GM21786 (cell line): Measurements from ENCODE around the gene PTP4A2.
"Not testable (repeated sequence)": the region's sequence is repeated elsewhere in the genome, so short reads cannot be mapped to it uniquely, and the experiment has no call there.

Experiments
- ATAC-seq: cut with Tn5 transposase; IDR thresholded peaks from one replicate; pipeline ENCODE4 v1.9.1; 2021; ENCODE audit not compliant: unreplicated experiment

PTP4A2 gene

DNA sequence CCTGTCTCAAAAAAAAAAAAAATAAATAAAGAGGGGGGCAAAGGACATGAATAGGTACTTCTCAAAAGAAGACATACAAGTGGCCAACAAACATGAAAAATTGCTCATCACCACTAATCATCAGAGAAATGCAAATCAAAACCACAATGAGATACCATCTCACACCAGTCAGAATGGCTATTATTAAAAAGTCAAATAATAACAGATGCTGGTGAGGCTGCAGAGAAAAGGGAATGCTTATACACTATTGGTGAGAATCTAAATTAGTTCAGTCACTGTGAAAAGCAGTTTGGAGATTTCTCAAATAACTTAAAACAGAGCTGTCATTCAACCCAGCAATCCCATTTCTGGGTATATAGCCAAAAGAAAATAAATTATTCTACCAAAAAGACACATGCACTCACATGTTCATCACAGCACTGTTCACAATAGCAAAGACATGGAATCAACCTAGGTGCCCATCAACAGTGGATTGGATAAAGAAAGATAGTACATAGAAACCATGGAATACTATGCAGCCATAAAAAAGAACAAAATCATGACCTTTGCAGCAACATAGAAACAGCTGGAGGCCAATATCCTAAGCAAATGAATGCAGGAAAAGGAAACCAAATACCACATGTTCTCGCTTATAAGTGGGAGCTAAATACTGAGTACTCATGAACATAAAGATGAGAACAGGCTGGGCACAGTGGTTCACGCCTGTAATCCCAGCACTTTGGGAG is 42.5 kb downstream of the PTP4A2 start:
- not testable (repeated sequence) for ATAC-seq

DNA sequence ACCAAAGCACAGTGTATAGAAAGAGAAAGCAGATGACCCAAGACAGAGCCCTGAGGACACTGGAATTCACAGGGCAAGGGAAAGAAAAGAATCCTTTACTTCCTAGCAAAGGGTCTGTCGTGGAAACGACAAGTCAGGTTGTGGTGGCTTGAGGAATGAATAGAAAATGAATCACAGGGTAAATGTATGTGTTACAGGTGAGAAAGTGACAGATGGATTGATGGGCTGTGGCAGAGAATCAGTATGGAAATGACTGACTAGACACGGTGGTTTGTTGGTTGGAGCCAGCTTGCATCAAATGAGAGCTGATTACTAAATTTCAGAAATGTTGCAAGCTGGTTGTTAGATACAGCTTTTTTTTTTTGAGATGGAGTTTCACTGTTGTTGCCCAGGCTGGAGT is 46.9 kb downstream of the PTP4A2 start:
- ATAC-seq, result no peak

DNA sequence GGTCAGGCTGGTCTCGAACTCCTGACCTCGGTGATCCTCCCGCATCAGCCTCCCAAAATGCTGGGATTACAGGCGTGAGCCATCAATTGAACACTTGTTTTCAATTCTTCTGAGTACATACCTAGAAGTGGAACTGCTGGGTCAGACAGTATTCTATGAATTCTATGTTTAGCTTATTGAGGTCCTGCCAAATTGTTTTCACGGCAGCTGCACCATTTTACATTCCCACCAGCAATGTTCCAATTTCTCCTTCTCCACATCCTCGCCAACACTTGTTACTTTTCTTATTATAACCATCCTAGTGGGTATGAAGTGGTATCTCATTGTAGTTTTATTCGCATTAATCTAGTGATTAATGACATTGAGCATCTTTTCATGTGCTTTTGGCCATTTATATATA is 49.9 kb downstream of the PTP4A2 start:
- no peak for ATAC-seq

DNA sequence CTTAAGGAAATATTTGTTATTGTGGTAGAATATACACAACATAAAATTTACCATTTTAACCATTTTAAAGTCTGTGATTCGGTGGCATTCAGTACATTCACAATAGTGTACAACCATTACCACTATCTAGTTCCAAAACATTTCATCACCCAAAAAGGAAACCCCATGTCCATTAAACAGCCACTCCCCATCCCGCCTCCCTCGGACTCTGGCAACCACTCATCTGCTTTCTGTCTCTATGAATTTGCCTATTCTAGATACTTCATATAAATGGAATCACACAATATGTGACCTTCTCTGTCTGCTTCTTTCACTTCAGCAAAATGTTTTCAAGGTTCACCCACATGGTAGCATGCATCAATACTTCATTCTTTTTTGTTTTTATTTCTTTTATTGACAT is 51.3 kb downstream of the PTP4A2 start:
- ATAC-seq, result no peak

DNA sequence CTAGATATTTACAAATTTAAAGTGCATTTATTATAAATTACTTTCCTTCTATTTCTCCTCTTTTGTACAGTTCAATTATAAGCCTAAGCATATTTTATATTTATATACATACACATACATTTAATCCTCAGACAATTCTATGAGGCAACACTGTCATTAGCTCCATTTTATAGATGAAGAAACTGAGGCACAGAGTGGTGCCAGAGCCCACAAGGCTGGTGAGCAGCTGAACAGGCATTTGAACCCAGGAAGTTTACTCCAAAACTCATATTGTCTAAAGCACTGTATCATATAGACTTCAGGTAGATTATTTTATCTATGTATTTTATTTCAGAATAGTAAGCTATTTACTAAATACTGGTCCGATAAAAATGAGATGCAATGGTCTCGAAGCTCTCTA is 52.3 kb downstream of the PTP4A2 start:
- ATAC-seq, result no peak

DNA sequence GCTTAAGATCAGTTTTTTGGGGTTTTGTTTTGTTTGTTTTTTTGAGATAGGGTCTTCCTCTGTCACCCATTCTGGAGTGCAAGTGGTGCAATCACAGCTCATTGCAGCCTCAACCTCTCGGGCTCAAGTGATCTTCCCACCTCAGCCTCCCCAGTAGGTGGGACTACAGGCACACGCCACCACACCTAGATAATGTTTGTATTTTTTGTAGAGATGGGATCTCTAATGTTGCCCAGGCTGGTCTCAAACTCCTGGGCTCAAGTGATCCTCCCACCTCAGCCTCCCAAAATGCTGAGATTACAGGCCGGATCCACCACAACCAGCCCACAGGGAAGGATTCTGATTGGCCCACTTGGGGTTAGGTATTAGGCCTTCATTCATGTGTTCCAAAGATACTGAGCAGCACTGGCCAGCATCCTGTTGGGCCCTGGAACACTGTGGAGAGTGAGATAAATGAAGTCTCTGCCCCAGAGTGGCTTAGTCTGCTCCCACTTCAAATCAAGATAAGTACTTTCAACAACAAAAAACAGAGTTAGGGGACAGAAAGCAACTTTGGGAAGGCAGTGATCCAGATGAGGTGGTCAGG is 54.7 kb downstream of the PTP4A2 start:
- no peak for ATAC-seq

DNA sequence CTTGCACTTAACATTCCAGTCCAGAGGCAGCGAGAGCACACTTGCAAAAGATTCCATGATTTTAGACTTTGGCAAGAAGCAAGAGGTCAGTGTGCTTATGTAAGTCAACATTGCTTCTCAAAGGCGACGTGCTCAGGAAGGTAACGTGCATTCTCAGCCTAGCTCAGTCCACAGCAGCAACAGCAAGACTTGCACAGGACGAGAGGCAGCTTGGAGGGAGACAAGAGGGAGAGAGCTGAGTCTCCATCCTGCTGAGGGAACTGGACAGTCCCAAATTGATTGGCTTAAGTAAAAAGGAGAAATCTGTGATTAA is 56.5 kb downstream of the PTP4A2 start:
- no peak for ATAC-seq

DNA sequence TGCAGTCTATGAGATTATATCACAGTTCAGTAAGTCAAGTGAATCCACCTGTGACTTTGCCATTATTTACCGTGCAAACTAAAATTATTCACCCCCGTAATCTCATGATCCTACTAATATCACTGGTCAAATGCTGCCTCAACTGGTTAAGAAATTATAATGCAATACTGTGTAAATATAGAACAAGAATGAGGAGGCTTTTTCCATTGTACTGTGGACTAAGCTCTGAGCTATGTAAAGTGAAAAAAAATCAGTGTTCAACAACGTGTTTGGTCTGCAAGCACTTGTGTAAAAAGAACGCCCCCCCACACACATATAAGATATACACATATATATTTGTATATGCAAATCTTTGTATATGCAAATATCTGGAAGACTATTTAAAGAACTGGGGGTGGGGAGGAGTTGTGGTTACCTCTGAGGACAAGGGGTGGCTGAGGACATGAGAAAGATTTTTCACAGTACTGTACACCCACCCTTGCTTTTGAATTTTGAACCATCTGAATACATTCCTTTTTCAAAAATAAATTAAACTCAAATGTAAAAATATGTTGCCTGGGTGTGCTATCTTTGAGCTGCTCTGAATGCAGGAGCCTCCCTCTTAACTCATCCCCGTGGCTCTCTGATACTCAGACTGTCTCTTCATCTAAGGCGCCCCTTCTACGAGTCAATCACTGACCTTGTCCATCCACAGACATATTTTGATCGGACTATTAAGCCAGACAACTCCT is 57.0 kb downstream of the PTP4A2 start:
- ATAC-seq, result no peak

DNA sequence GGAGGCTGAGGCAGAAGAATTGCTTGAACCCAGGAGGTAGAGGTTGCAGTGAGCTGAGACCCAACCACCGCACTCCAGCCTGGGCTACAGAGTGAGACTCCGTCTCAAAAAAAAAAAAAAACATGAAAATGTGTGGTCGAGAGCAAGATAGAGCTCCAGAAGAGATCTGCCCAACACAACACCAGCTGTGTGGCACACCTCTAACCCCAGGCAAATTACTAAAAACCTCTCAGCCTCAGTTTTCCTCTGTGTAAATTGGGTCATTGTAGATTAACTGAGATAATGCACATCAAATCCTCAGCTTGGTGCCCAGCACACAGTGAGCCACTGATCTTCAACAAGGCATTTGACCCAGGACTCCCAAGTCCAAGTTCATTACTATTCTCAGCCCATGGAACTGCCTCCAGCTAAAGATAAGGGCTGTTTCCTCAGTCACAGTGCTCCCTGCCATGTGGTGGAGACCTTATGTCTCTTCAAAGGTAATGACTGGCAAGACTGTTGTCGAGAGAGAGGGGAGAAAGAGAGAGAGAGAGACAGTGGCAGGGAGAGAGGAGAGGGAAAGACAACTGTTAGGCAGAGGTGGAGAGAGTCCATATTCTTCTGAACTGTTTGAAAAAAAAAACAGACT is 58.1 kb downstream of the PTP4A2 start:
- no peak for ATAC-seq

DNA sequence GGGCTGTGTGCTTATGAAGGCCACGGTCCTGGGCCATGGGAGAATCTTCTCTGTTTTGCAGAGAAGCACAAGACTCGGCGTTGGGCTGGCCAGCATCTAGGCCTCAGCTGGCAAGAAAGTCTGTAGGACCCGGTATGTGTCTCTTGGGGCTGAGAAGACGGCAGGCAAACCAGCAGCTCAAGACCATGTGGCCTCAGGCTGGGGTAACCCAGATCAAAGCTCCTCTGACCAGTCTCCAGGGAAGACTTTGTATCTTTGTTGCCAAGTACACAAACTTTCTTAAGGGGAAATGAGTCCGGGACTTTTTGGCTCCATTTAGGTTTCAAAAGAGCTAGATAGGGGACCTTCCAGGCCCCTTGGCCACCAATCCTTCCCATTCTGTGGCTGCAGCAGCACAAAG is 60.1 kb downstream of the PTP4A2 start:
- ATAC-seq, result no peak

DNA sequence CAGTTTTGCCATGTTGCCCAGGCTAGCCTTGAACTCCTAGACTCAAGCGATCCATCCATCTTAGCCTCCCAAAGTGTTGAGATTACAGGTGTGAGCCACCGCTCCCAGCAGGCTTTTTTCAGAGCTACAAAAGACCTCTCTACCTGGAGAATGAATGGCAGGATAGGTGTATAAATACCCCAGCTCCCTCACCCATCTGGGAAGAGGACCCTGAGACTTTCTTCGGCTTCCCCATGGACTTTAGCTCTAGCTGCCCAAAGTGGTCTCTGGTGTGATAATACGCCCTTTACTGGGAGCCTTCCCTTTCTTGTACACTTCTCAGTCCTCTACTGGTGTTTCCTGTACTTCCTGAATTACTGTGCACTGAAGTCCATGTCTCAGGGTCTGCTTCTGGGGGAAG is 60.6 kb downstream of the PTP4A2 start:
- no peak for ATAC-seq

DNA sequence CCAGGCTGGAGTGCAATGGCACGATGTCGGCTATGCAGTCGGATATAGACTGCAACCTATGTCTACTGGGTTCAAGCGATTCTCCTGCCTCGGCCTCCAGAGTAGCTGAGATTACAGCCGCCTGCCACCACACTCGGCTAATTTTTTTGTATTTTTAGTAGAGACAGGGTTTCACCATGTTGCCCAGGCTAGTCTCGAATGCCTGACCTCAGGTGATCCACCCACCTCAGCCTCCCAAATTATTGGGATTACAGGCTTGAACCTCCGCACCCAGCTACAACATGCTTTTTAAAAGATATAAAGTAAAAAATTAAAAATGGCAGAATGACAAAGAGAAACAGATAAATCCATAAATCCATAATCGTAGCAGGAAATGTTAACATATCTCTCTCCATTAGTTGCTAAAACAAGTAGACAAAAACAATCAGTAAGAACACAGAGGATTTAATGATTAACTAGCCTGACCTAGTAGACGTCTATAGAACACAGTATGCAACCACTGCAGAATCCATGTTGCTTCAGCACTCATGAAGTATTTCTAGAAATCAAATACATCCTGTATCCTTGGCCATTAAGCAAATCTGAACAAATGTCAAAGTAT is 62.4 kb downstream of the PTP4A2 start:
- ATAC-seq, result no peak

DNA sequence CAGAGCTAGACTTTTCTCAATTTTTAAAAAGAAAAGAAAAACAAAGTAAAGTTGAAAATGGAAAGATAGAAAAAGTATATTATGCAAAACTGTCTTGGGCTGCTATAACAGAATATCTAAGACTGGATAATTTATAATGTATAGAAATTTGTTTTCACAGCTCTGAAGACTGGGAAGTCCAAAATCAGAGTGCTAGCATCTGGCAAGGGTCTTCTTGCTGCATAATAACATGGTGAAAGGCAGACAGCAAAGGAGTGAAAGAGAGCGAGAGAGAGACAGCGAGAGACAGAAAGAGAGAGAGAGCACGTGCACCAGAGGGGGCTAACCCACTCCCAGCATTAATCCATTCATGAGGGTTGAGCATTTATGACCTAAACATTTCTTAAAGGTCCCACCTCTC is 63.2 kb downstream of the PTP4A2 start:
- no peak for ATAC-seq

DNA sequence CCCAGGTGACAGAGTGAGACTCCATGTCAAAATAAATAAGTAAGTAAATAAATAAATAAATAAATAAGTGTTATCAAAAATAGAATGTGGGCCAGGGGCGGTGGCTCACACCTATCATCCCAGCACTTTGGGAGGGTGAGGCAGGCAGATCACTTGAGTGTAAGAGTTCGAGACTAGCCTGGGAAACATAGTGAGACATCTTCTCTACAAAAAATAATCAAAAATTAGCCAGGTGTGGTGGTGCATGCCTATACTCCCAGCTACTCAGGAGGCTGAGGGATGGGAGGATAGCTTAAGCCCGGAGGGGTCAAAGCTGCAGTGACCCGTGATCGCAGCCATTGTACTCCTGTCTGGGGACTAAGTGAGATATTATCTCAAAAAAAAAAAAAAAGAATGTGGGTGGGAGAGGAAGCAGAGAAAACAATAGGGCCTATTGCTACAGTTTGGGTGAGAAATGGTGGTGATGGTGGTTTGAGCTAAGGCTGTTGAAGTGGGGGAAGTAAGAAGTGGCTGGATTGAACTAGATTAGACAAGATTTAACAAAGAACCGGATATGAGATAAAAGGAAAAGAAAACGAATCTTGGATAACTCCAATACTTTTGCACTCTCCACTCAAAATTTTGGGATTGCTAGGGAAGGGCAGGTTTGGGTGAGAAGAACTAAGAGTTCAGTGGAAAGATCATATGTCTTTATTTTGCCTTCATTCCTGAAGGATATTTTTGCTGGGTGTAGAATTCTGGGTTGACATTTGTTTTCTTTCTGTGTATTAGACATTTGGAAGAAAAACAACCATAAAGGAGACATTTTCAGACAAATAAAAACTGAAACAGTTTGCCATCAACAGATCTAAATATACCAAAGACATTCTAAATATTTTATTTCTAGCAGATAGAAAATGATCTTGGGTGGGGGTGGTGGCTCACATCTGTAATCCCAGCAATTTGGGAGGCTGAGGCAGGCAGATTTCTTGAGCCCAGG is 65.2 kb downstream of the PTP4A2 start:
- no peak for ATAC-seq

DNA sequence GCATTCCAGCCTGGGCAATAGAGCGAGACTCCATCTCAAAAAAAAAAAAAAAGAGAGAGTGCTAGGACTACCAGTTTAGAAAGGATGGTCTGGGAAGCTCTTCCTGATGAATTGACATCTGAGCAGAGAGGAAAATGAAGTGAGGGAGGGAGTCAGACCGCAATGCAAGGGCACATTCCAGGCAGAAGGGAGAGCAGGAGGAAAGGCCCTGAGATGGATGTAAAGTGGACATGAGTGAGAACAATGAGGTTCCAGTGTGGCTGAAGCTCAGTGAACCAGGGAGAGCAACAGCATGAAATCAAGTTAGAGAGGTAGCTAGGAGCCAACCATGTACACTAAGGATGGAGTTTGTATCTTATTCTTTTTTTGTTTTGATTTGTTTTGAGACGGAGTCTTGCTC is 66.5 kb downstream of the PTP4A2 start:
- ATAC-seq, result no peak

DNA sequence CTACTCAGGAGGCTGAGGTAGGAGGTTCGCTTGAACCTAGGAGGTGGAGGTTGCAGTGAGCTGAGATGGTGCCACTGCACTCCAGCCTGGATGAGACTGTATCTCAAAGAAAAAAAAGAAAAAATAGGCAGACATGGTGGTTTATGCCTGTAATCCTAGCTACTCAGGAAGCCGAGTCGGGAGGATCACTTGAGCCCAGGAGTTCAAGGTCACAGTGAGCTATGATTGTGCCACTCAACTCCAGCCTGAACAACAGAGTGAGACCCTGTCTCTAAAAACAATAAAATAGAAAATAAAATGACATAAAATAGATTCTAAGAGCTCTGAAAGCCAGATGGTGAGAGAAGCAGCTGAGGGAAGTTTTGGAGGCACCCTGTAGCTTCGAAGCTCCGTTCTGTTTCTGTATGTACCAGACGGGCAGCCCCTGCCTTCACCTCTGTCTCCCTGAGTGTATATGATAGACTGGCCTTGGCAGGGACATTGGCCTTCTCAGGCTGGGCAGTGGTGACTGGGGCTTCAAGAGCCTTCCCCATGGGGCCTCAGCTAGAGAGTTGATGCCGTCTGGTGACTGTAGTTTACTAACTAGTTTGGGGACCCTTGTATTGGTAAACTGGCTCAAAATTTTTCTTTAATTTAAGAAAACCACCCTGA is 68.0 kb downstream of the PTP4A2 start:
- no peak for ATAC-seq

DNA sequence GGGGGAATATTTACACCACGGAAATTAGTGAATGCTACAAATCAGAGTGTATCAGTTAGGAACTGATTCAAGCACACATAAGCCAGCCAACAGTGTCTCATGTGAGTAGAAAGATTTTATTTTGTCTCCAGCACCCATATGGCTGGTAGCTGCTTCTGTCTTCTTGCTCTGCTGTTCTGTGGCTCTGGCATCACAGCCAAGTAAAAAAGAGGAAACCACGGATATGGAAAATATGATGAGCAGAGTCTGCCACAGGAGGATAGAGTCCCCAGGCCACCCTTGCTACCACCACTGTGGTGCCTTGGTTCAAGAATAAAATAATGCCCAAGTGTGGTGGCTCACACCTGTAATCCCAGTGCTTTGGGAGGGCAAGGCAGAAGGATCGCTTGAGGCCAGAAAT is 68.7 kb downstream of the PTP4A2 start:
- ATAC-seq, result no peak

DNA sequence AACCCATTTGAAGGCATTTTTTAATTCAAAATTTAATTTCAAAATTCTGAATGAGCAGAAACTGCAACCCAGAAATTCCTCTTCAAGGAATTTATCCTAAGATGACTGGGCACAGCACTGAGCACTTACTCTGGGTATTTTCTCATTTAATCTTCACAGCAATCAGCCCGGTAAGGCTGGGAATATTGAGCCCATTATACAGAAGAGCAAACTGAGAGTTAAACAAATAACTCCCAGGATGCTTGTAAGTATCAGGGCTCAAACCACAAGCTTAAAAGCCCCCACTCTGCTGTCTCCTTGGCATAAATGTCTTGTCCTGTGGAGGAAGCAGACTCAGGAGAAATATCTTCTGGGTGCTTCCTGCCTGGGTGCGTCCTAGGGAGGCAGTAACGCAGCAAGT is 69.3 kb downstream of the PTP4A2 start:
- ATAC-seq, result no peak

DNA sequence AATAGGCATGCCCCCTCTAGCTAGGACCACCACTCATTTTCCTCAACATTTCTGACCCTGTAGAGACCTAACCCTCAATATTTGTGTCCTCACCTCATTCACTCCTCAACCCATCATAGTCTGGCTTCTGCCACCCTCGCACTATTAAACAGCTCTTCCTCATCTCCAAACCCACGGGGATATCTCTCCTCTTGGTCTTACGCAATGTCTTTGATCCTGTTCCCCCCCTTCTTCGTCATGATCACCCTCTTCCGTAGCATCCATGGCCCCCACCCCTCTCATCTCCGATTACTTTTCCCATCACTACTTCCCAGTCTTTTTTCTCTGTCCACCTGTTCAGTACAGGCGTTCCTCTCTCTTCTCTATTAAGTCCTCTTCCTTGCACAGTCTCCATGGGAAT is 70.6 kb downstream of the PTP4A2 start:
- ATAC-seq, result no peak

DNA sequence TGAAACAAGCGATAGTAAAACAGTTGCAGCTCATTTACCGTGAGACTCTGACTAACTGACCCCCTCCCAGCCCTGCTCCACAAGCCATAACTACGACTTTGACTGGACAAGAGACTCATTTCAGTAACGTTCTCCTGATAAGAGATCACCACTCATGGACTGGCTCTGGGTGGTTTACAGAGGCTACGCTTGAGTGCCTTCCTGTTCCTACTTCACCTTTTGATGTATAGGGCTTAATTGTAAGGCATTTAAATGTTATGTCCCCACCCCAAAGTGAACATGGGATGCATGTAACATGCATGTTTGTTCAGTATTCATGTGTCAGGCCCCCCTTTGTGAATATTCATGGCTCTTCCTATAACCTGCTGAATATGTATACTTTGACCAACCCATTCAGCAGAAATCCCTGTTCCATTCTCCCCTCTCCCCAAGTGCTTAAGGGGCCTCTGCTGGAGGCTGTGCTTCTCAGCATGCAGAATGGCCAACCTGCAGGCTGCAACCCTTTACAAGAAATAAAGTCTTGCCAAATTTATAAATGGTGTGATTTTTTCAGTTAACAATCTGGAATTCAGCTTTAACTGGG is 71.6 kb downstream of the PTP4A2 start:
- ATAC-seq, result no peak
